Measurements from ENCODE around the gene REC114. TPM values are rescaled to one million over a fixed set of nuclear protein-coding genes. Genes with fewer than 3 reads are reported as not detected.

REC114 gene
- total RNA-seq, 1 donor from 2014 or later, result not detected

DNA sequence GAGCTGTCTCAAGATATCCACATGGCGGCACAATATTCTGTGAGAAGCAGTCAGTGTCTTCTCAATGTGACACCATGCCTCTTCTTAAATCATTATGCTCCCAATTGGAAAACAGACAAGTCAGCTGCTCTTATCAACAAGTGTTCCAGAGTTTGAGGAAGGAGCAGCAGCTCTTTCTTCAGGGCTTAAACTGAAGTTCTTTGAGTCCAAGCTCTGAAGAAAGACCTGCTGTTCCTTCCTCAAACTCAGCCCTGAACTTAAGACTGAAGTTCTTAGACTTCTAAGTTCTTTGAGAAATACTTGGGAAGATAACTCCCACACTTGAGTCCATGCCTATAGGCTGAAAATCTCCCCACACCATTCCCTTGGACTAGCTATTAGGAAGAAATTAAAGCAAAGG lies 146.8 kb downstream of the REC114 start:
- Mint-ChIP-seq H3K9me3 (no peaks in the 10 kb centered on the region), H3K4me1 (no peaks in the 10 kb centered on the region), H3K4me3 (no peak overlapping the region), H3K27ac (ENCODE audit: unreplicated experiment) (no peak overlapping the region), H3K27me3 (ENCODE audit: low read depth) (no peaks in the 10 kb centered on the region), H3K36me3 (ENCODE audit: low read depth) (peaks cover 8% of the 10 kb centered on the region)
- TF ChIP-seq CTCF (conservative IDR thresholded peaks at IDR 0.05), result no peak
- DNase-seq (ENCODE audit: low read depth, low spot score), result no peak

- no peaks in the 10 kb centered on the region for H3K9me3 Mint-ChIP-seq
- no peaks in the 10 kb centered on the region for H3K4me1 Mint-ChIP-seq
Observed at GRCh38 chr15:73590263-73590662, 147.3 kb downstream of the REC114 start.

DNA sequence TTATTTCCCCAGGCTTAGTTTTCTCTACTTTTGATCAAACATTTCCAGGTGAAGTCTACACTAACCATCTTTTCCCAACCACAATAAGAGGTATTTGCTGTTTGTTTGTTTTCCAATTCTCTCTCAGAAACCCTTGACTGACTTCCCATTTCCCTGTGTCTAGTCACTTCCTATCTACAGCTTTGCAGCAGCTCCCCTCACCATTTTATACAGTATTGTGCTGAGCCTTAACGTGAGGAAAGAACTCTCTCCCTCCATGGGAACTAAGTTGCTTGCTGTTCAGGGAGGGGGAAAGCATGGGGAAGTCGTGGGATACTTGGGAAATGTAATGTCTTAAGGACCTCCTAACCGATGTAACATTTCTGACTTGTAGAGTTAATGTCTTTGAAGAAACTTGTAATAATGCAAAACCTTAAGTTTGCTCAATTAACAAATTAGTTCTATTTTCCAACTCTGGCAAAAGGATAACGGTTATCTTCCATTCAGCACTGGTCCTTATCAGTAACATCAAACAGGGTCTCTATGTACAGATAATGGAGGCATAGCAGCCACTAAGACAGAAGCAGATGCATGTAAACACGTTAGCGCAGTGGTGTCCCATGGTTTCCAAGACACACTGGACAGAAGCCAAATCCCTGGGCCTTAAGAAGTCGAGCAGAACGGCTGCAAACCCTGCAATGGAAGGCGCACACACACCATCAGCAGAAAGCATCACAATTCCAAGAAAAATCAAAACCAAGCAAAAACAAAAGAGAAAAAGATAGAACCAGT lies 150.5 kb downstream of the REC114 start:
- H3K36me3 Mint-ChIP-seq (ENCODE audit: low read depth), result peaks cover 9% of the 10 kb centered on the region
- H3K27ac Mint-ChIP-seq (ENCODE audit: unreplicated experiment), result no peak overlapping the region
- DNase-seq (ENCODE audit: low read depth, low spot score), result no peak
- H3K4me1 Mint-ChIP-seq, result peaks cover 23% of the 10 kb centered on the region
- H3K27me3 Mint-ChIP-seq (ENCODE audit: low read depth), result no peaks in the 10 kb centered on the region
- no peaks in the 10 kb centered on the region for H3K9me3 Mint-ChIP-seq
- H3K4me3 Mint-ChIP-seq, result no peak overlapping the region
- no peak for TF ChIP-seq CTCF (conservative IDR thresholded peaks at IDR 0.05)

More at GRCh38 chr15:73590263-73590662, 147.3 kb downstream of the REC114 start:
- Mint-ChIP-seq H3K27me3 (ENCODE audit: low read depth) (no peaks in the 10 kb centered on the region), H3K4me3 (no peak overlapping the region), H3K36me3 (ENCODE audit: low read depth) (peaks cover 8% of the 10 kb centered on the region), H3K27ac (ENCODE audit: unreplicated experiment) (no peak overlapping the region)
- no peak for TF ChIP-seq CTCF (conservative IDR thresholded peaks at IDR 0.05)
- no peak for DNase-seq (ENCODE audit: low read depth, low spot score)

GRCh38 chr15:73594109-73594508 lies 151.1 kb downstream of the REC114 start:
- H3K4me3 Mint-ChIP-seq, result no peak overlapping the region
- DNase-seq (ENCODE audit: low read depth, low spot score), result no peak
- no peaks in the 10 kb centered on the region for H3K27me3 Mint-ChIP-seq (ENCODE audit: low read depth)
- TF ChIP-seq CTCF (conservative IDR thresholded peaks at IDR 0.05), result no peak
- no peaks in the 10 kb centered on the region for H3K9me3 Mint-ChIP-seq
- H3K27ac Mint-ChIP-seq (ENCODE audit: unreplicated experiment), result no peak overlapping the region
- H3K36me3 Mint-ChIP-seq (ENCODE audit: low read depth), result peaks cover 5% of the 10 kb centered on the region
- peaks cover 27% of the 10 kb centered on the region for H3K4me1 Mint-ChIP-seq

GRCh38 chr15:73596174-73596573 lies 153.2 kb downstream of the REC114 start:
- no peak overlapping the region for H3K27ac Mint-ChIP-seq (ENCODE audit: unreplicated experiment)
- H3K4me1 Mint-ChIP-seq, result peaks cover 27% of the 10 kb centered on the region
- H3K36me3 Mint-ChIP-seq (ENCODE audit: low read depth), result peaks cover 5% of the 10 kb centered on the region
- H3K9me3 Mint-ChIP-seq, result no peaks in the 10 kb centered on the region
- H3K27me3 Mint-ChIP-seq (ENCODE audit: low read depth), result no peaks in the 10 kb centered on the region
- no peak for DNase-seq (ENCODE audit: low read depth, low spot score)
- no peak overlapping the region for H3K4me3 Mint-ChIP-seq
- no peak for TF ChIP-seq CTCF (conservative IDR thresholded peaks at IDR 0.05)

Measured in neural crest cell (in vitro differentiated cells).